GM19372 (cell line): ENCODE results near the gene MBOAT2.
"Not testable (repeated sequence)": the region's sequence is repeated elsewhere in the genome, so short reads cannot be mapped to it uniquely, and the experiment has no call there.

ENCODE experiments used
- ATAC-seq: cut with Tn5 transposase; IDR thresholded peaks from one replicate; pipeline ENCODE4 v1.9.1; 2021; ENCODE audit warnings: mild to moderate bottlenecking, low read depth, moderate library complexity; ENCODE audit not compliant: unreplicated experiment

The MBOAT2 gene

DNA sequence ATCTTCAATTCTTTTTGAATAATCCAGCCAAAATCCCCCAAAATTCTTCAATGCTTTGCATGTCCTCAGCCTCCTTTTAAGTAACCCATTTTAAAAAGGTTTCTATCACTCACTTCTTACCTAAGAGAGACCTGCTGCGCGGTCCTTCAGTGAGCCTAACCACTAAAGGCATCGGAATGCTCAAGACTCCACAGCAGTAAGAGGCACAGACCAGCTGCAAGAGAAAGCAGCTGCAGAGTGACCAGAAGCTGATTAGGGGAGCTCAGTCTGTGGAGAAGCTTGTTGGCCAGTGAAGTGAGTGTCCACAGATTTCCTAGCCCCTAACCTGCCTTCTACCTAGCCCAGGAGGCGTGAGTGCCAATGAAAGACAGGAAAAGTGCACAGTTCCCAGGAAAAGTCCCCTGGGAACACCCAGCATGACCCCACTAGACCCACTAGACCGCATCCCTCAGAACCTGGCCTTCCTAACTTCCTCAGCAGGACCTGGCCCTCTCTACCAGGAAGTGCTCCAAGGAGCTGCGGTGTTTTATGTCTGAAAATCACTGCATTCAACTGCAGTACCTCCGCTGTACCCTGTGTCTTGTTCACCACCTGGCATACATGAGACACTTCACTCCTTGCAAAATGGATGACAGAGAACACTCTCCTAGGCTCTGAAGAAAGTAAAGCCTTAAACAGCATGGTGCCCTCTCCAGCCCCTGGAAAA, 10.1 kb downstream of the MBOAT2 start:
- no peak for ATAC-seq

DNA sequence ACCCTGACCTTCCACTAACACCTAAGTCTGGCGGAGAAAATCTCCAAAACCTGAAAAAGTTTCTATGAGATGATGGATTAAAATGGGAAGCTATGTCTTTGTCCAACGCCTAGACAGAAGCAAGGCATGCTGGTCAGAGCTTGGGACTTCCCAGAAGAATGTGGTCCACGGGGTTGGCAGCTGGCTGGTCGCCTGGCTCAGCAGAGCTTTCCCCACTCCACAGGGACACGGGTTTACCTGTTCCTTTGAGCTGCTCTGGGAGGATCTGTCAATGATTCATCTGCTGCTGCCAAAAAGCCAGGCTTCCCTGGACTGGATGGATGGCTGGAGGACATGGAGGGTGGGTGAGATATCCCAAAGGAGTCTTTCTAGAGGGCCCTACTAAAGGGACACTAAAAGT, 10.8 kb downstream of the MBOAT2 start:
- ATAC-seq, result no peak

DNA sequence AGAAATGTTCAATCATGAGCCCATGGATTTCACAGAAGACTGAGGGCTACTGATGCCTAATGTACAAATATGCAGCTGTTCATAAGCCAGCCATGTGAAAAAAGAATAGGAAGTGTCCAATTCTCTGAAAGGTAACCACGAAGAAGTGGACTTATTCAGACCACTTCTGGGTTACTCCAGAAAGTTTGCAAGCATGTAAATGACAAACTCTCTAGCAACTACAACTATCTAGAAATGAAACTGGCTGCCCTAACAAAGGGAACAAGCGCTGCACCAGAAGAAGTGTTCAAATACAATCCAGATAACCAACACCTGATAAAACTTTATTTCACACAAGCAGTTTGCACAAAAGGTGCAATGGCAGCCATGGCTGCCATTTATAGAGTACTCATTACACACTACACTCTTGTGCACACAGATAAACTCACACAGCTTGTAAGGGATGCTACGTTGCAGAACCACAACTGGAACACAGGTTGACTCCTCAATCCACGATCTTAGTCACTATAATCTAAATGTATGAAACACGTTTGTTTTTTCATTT, 13.9 kb downstream of the MBOAT2 start:
- no peak for ATAC-seq

GRCh38 chr2:8987410-8987809, 16.1 kb downstream of the MBOAT2 start:
- ATAC-seq, result no peak

GRCh38 chr2:8986327-8986976, 17.0 kb downstream of the MBOAT2 start:
- ATAC-seq, result no peak

DNA sequence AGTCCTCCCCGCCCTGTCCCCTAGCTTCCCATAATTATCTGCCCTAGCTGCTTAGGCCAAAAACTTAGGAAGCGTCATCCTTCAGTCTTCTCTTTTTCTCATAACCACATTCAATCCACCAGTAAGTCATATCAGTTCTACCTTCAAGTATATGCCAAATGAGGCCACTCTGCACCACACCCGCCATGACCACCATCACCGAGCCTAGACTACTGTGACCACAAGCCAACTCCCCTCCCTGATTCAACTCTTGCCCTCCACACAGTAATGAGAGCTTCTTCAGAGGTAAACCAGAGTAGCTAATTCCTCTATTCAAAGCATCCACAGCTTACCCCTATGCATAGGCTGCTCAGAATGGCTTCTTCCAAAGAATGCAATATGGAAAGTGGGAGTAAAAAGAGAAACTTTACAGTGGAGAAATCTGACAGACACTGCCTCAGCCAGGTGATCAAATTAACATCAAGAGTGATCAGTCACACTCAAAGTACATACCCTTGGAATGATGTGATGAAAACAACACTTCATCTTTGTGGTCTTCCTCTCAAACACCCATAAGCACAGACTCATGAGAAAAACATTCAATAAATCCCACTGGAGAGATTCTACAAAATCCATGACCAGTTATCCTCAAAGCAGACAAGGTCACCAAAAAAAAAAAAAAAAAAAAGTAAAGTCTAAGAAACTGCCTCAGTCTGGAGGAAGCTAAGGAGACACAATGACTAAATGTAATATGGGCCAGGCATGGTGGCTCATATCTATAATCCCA, 17.7 kb downstream of the MBOAT2 start:
- no peak for ATAC-seq

DNA sequence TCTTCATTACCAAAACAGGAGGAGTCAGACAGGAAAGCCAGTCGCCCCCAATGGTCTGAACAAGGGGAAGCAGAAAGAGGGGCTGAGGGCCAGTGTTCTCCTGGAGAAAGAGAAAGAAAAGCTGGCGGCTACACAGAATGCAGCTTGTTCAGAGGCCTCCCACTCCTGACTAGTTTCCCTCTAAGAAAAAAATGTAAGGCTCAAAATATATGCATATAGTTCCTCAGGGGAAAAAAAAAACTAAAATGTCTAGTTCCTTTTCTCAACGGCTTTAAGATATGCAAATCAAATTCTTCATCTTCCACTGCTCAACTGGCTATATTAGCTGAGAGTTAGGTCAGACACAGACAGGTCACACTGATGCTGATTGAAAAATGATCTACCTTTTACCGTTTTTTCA, 18.6 kb downstream of the MBOAT2 start:
- ATAC-seq, result peak; percentile 51

DNA sequence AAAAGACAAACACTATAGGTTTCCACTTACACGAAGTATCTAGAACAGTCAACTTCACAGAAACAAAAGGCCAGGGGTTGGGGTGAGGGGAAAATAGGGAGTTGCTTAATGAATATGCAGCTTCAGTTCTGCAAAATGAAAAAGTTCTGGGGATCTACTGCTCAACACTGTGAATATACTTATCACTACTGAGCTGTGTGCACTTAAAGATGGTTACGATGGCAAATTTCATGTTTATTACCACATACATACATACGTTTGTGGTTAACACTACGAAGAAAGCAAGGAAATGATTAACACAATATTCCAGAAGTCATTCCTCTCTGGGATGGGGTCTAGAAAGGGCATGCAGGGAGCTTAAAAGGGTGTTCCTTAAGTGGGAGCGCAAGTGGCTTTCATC, 19.3 kb downstream of the MBOAT2 start:
- no peak for ATAC-seq

GRCh38 chr2:8983571-8983970, 19.9 kb downstream of the MBOAT2 start:
- no peak for ATAC-seq

GRCh38 chr2:8981876-8982275, 21.6 kb downstream of the MBOAT2 start:
- no peak for ATAC-seq

GRCh38 chr2:8980096-8980495, 23.4 kb downstream of the MBOAT2 start:
- no peak for ATAC-seq

GRCh38 chr2:8977758-8978157, 25.7 kb downstream of the MBOAT2 start:
- no peak for ATAC-seq

- no peak for ATAC-seq
Measured at GRCh38 chr2:8976442-8977259, 26.8 kb downstream of the MBOAT2 start.

DNA sequence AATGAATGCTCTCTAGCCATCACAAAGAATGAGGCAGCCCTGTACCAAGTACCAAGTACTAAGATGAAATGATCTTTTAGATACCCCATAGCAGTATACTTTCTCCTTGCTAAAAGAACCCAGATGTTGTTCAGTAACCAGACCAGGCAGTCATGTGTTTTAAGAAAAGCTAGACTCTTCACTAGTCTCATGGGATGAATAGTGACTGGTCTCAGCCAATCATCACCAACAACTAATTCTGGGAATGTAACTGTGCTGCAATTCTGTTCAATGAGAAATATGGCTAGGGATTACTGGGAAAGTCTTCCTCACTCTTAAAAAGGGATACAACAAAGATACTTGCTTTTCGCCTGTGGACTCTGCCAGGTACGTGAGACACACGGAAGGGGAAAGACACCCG, 29.5 kb downstream of the MBOAT2 start:
- no peak for ATAC-seq

- not testable (repeated sequence) for ATAC-seq
Measured at GRCh38 chr2:8973017-8973416, 30.5 kb downstream of the MBOAT2 start.

DNA sequence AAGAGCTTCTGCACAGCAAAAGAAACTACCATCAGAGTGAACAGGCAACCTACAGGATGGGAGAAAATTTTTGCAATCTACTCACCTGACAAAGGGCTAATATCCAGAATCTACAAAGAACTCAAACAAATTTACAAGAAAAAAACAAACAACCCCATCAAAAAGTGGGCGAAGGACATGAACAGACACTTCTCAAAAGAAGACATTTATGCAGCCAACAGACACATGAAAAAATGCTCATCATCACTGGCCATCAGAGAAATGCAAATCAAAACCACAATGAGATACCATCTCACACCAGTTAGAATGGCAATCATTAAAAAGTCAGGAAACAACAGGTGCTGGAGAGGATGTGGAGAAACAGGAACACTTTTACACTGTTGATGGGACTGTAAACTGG, 30.9 kb downstream of the MBOAT2 start:
- not testable (repeated sequence) for ATAC-seq

- ATAC-seq, result not testable (repeated sequence)
Measured at GRCh38 chr2:8969348-8969747, 34.1 kb downstream of the MBOAT2 start.

- no peak for ATAC-seq
Measured at GRCh38 chr2:8966123-8966908, 37.2 kb downstream of the MBOAT2 start.

DNA sequence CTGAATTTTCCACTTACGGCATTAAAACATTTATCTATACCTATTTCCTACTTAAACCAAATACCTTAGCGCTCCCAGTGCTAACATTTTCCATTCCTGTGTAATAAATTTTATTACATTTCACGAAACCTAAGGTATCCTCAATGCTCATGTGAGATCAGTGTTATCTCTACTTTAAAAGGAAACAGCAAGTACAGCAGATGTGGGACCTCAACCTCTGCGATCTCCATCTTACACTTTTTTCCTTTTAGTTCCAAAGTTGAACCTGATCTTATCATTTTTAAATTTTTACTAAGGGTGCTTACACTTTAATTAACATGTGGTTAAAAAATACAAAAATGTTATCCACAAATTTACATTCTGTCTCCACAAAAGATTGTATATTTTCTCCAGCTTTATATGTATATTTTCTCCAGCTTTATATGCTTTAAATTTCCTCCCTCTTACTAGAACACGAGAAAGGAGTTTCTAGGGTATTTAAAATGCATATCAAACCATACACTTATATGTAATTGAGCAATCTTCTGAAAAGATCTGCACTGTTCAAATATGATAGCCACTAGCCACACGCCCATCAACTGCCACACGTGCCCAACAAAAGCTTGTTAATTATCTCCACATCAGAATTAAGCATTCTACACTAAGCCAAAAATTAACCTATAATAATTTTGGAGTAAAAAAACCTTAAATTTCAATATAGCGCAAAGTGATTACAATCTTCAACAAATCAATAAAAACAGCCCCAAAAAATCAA, 38.1 kb downstream of the MBOAT2 start:
- no peak for ATAC-seq
